ENCODE results near the gene CRK. TPM values are rescaled to one million over a fixed set of nuclear protein-coding genes. Genes with fewer than 3 reads are reported as not detected.

Gene CRK
- total RNA-seq, 1 donor from 2014 or later = 57.1 TPM

GRCh38 chr17:1470071-1470754 is 14.2 kb upstream of the CRK start:
- Mint-ChIP-seq H3K4me1 (ENCODE audit: unreplicated experiment) (peaks cover 6% of the 10 kb centered on the region), H3K4me3 (ENCODE audit: unreplicated experiment) (no peak overlapping the region), H3K9me3 (ENCODE audit: unreplicated experiment) (no peaks in the 10 kb centered on the region), H3K27ac (ENCODE audit: unreplicated experiment) (no peak overlapping the region), H3K36me3 (ENCODE audit: unreplicated experiment) (peaks cover 21% of the 10 kb centered on the region), H3K27me3 (ENCODE audit: unreplicated experiment) (no peaks in the 10 kb centered on the region)
- no peak for TF ChIP-seq CTCF (IDR thresholded peaks at IDR 0.05)
- no peak for DNase-seq (ENCODE audit: extremely low spot score, unreplicated experiment)

GRCh38 chr17:1469231-1469852 is 13.3 kb upstream of the CRK start:
- Mint-ChIP-seq H3K4me3 (ENCODE audit: unreplicated experiment) (no peak overlapping the region), H3K36me3 (ENCODE audit: unreplicated experiment) (peaks cover 24% of the 10 kb centered on the region), H3K9me3 (ENCODE audit: unreplicated experiment) (no peaks in the 10 kb centered on the region), H3K27me3 (ENCODE audit: unreplicated experiment) (no peaks in the 10 kb centered on the region), H3K27ac (ENCODE audit: unreplicated experiment) (no peak overlapping the region), H3K4me1 (ENCODE audit: unreplicated experiment) (peaks cover 6% of the 10 kb centered on the region)
- TF ChIP-seq CTCF (IDR thresholded peaks at IDR 0.05) = no peak
- no peak for DNase-seq (ENCODE audit: extremely low spot score, unreplicated experiment)

- Mint-ChIP-seq H3K27me3 (ENCODE audit: unreplicated experiment) (no peaks in the 10 kb centered on the region), H3K9me3 (ENCODE audit: unreplicated experiment) (no peaks in the 10 kb centered on the region), H3K4me3 (ENCODE audit: unreplicated experiment) (no peak overlapping the region), H3K27ac (ENCODE audit: unreplicated experiment) (no peak overlapping the region), H3K36me3 (ENCODE audit: unreplicated experiment) (peaks cover 27% of the 10 kb centered on the region), H3K4me1 (ENCODE audit: unreplicated experiment) (peaks cover 5% of the 10 kb centered on the region)
- no peak for DNase-seq (ENCODE audit: extremely low spot score, unreplicated experiment)
- TF ChIP-seq CTCF (IDR thresholded peaks at IDR 0.05) = no peak
Measured at GRCh38 chr17:1467898-1468492, 12.0 kb upstream of the CRK start.

GRCh38 chr17:1467258-1467657 is 11.2 kb upstream of the CRK start:
- DNase-seq (ENCODE audit: extremely low spot score, unreplicated experiment) = no peak
- Mint-ChIP-seq H3K9me3 (ENCODE audit: unreplicated experiment) (no peaks in the 10 kb centered on the region), H3K27me3 (ENCODE audit: unreplicated experiment) (no peaks in the 10 kb centered on the region), H3K27ac (ENCODE audit: unreplicated experiment) (no peak overlapping the region), H3K4me1 (ENCODE audit: unreplicated experiment) (peaks cover 5% of the 10 kb centered on the region), H3K4me3 (ENCODE audit: unreplicated experiment) (no peak overlapping the region), H3K36me3 (ENCODE audit: unreplicated experiment) (peaks cover 30% of the 10 kb centered on the region)
- TF ChIP-seq CTCF (IDR thresholded peaks at IDR 0.05) = no peak

- Mint-ChIP-seq H3K4me3 (ENCODE audit: unreplicated experiment) (no peak overlapping the region), H3K9me3 (ENCODE audit: unreplicated experiment) (no peaks in the 10 kb centered on the region), H3K36me3 (ENCODE audit: unreplicated experiment) (peaks cover 24% of the 10 kb centered on the region), H3K27me3 (ENCODE audit: unreplicated experiment) (no peaks in the 10 kb centered on the region), H3K27ac (ENCODE audit: unreplicated experiment) (no peak overlapping the region), H3K4me1 (ENCODE audit: unreplicated experiment) (peaks cover 21% of the 10 kb centered on the region)
- DNase-seq (ENCODE audit: extremely low spot score, unreplicated experiment) = no peak
- TF ChIP-seq CTCF (IDR thresholded peaks at IDR 0.05) = no peak
Measured at GRCh38 chr17:1464186-1464585, 8.2 kb upstream of the CRK start.
